GM21786 (cell line): ENCODE results near the gene TNFRSF21.
"Not testable (repeated sequence)": the region's sequence is repeated elsewhere in the genome, so short reads cannot be mapped to it uniquely, and the experiment has no call there.

Experiments used
- ATAC-seq: cut with Tn5 transposase; IDR thresholded peaks from one replicate; pipeline ENCODE4 v1.9.1; 2021; ENCODE audit not compliant: unreplicated experiment

TNFRSF21 gene, protein sequence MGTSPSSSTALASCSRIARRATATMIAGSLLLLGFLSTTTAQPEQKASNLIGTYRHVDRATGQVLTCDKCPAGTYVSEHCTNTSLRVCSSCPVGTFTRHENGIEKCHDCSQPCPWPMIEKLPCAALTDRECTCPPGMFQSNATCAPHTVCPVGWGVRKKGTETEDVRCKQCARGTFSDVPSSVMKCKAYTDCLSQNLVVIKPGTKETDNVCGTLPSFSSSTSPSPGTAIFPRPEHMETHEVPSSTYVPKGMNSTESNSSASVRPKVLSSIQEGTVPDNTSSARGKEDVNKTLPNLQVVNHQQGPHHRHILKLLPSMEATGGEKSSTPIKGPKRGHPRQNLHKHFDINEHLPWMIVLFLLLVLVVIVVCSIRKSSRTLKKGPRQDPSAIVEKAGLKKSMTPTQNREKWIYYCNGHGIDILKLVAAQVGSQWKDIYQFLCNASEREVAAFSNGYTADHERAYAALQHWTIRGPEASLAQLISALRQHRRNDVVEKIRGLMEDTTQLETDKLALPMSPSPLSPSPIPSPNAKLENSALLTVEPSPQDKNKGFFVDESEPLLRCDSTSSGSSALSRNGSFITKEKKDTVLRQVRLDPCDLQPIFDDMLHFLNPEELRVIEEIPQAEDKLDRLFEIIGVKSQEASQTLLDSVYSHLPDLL

DNA sequence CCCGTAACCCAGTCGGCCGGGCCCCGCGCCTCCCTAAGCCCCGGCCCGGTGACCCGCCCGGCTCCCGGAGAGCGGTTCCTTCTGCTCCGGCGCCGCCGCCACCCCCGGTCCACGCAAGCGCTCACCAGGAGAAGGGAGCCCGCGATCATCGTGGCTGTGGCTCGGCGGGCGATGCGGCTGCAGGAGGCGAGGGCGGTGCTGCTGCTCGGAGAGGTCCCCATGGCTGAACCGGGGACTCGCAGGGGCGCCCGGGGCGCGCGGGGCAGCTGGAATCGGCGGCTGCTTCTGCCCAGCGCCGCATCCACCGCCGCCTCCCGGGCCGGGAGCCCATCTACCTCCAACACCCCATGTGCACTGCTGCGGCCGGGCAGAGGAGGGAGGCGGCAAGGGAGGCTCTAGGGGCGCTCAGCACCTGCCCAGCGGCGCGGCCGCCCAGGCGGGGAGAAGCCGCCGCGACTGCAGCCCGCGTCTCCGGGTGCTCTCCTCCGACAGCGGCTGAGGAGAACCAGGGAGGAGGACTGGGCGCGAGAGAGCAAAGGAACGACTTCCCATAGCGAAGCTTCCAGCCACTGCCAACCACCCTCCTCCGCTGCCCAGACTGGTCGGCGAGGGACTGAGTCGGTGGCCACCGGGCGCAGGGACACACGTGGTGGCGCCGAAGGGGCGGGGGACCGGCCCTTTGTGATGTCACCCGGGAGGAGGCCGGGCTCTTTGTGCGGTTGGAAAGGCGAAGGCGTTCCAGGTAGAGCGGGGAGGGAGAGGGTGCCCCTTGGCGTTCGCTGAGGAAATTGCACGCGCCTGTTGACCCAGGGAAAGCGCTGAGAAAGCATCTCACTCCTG lies at the start of gene TNFRSF21:
Gene TNFRSF21 (minus strand): TSS at position 615 of the 840 bp plus-strand sequence. CDS start 394 bp downstream, at position 221.
- ATAC-seq, result peak; percentile 97

- no peak for ATAC-seq
Measured at GRCh38 chr6:47358440-47359225, 48.9 kb upstream of the TNFRSF21 start.

- peak; percentile 75 for ATAC-seq
Measured at GRCh38 chr6:47357827-47358226, 48.1 kb upstream of the TNFRSF21 start.

- no peak for ATAC-seq
Measured at GRCh38 chr6:47355496-47355895, 45.8 kb upstream of the TNFRSF21 start.

- ATAC-seq, result no peak
Measured at GRCh38 chr6:47353871-47354270, 44.2 kb upstream of the TNFRSF21 start.

GRCh38 chr6:47352966-47353365 lies 43.3 kb upstream of the TNFRSF21 start:
- ATAC-seq, result no peak

GRCh38 chr6:47352194-47352920 lies 42.7 kb upstream of the TNFRSF21 start:
- no peak for ATAC-seq

GRCh38 chr6:47351621-47352020 lies 41.9 kb upstream of the TNFRSF21 start:
- no peak for ATAC-seq

DNA sequence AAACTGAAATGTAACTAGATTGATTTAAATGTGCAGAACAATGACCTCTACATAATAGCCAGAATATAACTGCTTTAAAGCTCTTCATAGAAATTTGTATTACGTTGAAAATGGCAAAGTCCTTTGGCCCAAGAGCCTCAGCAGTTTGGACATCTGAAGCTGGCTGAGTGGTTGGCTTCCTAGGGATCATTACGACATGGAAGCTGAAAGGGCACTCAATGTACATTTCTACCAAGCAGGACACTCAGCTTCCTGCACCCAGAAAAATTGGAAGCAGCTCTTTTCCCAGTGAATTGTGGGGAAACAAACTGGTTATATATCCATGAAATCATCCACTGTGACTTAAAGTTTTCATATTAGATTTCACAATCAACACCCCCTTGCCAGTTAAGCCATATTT lies 40.2 kb upstream of the TNFRSF21 start:
- ATAC-seq, result no peak

DNA sequence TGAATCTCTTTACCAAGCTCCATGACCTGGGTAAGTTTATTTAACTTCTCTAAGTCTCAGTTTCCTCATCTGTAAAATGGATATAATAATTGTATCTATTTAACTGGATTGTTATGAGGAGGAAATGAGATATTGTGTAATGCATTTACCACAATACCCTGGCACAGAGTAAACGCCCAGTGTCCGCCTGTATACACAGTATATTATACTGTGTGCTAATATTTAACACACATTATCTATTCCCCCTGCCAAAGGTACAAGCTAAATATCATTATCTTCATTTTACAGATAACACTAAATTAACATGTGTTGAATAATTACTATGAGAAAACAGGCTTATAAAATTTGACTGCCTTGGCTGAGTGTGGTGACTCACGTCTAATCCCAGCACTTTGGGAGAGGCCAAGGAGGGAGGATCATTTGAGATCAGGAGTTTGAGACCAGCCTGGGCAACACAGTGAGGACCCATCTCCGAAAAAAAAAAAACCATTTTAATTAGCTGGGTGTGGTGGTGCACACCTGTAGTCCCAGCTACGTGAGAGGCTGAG lies 38.7 kb upstream of the TNFRSF21 start:
- ATAC-seq, result no peak

GRCh38 chr6:47345761-47346160 lies 36.1 kb upstream of the TNFRSF21 start:
- no peak for ATAC-seq

- no peak for ATAC-seq
Measured at GRCh38 chr6:47344022-47344421, 34.3 kb upstream of the TNFRSF21 start.

- no peak for ATAC-seq
Measured at GRCh38 chr6:47343600-47343999, 33.9 kb upstream of the TNFRSF21 start.

DNA sequence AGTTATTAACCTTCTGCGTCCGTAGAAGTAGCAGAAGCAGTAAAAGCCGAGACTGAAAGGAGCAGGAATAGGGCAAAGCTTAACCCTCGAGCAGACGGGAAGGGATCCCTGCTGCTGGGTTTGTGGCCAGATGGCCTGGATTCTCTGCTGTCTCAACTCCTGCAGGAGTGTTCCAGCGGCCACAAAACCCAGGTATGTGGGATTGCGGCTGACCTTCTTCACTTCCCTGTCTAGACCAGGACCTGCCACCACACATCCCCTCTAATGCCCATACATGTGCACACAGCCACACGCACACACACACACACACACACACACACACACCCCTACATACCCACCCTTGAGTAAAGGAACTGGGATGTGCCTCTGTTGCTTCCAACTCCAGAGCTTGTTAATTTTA lies 33.1 kb upstream of the TNFRSF21 start:
- no peak for ATAC-seq

GRCh38 chr6:47337519-47337918 lies 27.8 kb upstream of the TNFRSF21 start:
- ATAC-seq, result no peak

DNA sequence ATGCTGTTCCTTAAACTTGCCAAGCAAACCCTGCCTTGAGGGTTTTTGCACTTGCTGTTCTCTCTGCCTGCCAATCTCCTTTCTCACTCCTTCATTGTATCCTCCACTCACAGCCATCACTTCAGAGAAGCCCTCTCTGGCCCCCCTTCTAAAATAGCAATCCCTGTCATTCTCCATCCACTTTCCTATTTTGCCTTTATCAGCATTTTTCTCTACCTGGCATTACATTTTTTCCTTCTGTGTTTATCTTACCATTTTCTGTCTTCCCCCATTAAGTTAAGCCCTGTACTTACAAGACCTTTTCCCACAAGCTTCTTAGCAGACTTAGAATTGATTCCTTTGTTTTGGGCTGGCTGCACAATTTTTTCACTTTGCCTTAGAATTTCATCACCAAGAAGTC lies 26.6 kb upstream of the TNFRSF21 start:
- ATAC-seq, result no peak

GRCh38 chr6:47335466-47335865 lies 25.8 kb upstream of the TNFRSF21 start:
- ATAC-seq, result peak; percentile 91

DNA sequence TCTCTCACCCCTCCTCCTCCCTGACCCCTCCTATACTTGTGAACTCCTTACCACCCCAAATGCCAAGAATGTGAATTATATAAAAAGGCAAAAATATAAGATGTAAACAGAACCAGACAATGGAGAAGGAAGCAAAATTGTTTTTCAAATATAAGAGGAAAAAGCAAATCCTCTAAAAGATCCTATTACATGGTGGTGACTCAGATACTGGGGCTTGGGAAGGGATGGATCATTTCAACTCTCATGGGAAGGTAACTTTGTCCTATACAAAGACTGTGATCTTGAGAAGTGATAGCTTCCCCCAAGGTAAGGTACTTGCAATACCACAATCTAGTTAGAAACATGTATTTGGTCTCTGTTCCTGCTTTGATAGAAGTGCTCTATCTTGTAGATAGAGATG lies 24.6 kb upstream of the TNFRSF21 start:
- ATAC-seq, result no peak

DNA sequence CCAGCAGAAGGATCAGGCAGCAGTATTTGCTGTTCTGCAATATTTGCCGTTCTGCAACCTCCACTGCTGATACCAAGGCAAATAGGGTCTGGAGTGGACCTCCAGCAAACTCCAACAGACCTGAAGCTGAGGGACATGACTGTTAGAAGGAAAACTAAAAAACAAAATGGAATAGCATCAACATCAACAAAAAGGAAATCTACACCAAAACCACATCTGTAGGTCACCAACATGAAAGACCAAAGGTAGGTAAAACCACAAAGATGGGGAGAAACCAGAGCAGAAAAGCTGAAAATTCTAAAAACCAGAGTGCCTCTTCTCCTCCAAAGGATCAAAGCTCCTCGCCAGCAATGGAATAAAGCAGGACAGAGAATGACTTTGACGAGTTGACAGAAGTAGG lies 18.9 kb upstream of the TNFRSF21 start:
- not testable (repeated sequence) for ATAC-seq

DNA sequence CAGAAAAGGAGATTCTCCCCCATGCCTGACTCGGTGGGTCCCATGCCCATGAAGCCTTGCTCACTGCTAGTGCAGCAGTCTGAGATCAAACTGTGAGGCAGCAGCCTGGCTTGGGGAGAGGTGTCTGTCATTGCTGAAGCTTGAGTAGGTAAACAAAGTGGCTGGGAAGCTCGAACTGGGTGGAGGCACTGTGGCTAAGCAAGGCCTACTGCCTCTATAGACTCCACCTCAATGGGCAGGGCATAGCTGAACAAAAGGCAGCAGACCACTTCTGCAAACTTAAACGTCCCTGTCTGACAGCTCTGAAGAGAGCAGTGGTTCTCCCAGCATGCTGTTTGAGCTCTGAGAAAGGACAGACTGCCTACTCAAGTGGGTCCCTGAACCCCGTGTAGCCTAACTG lies 18.4 kb upstream of the TNFRSF21 start:
- ATAC-seq, result not testable (repeated sequence)
